HK-2 (cell line): Measurements from ENCODE around the gene SUV39H1.

Experiments
- DNase-seq: peaks from one replicate; pipeline ENCODE4 v3.0.0-alpha.2; 2018; ENCODE audit not compliant: unreplicated experiment

The SUV39H1 gene

GRCh38 chrX:48714573-48714972, 18.0 kb downstream of the SUV39H1 start:
- DNase-seq: no peak

GRCh38 chrX:48715072-48715471, 18.5 kb downstream of the SUV39H1 start:
- DNase-seq: no peak

- no peak for DNase-seq
These were observed 19.5 kb downstream of the SUV39H1 start for GRCh38 chrX:48715876-48716502.

- DNase-seq: no peak
These were observed 23.4 kb downstream of the SUV39H1 start for GRCh38 chrX:48719958-48720357.

GRCh38 chrX:48720577-48721250, 24.2 kb downstream of the SUV39H1 start:
- DNase-seq: no peak

GRCh38 chrX:48721916-48722315, 25.4 kb downstream of the SUV39H1 start:
- no peak for DNase-seq

- DNase-seq: no peak
These were observed 30.1 kb downstream of the SUV39H1 start for GRCh38 chrX:48726596-48726995.

- DNase-seq: no peak
These were observed 32.1 kb downstream of the SUV39H1 start for GRCh38 chrX:48728653-48729052.

GRCh38 chrX:48736303-48736702, 39.8 kb downstream of the SUV39H1 start:
- no peak for DNase-seq

- DNase-seq: no peak
These were observed 40.3 kb downstream of the SUV39H1 start for GRCh38 chrX:48736878-48737212.

- peak; percentile 92 for DNase-seq
These were observed 40.8 kb downstream of the SUV39H1 start for GRCh38 chrX:48737213-48737938.

- DNase-seq: no peak
These were observed 41.4 kb downstream of the SUV39H1 start for GRCh38 chrX:48737940-48738339.

GRCh38 chrX:48741834-48742233, 45.3 kb downstream of the SUV39H1 start:
- DNase-seq: no peak

- DNase-seq: no peak
These were observed 48.7 kb downstream of the SUV39H1 start for GRCh38 chrX:48745222-48745621.

GRCh38 chrX:48747415-48748016, 51.0 kb downstream of the SUV39H1 start:
- no peak for DNase-seq

GRCh38 chrX:48749182-48749581, 52.6 kb downstream of the SUV39H1 start:
- no peak for DNase-seq

- DNase-seq: no peak
These were observed 54.8 kb downstream of the SUV39H1 start for GRCh38 chrX:48751343-48751742.

- DNase-seq: no peak
These were observed 56.0 kb downstream of the SUV39H1 start for GRCh38 chrX:48752498-48752897.

GRCh38 chrX:48753708-48754228, 57.2 kb downstream of the SUV39H1 start:
- no peak for DNase-seq

GRCh38 chrX:48754238-48754637, 57.7 kb downstream of the SUV39H1 start:
- DNase-seq: no peak
